ENCODE data around the gene STMP1.
A peak's percentile ranks its signal among the peaks of the same experiment; 100 is the strongest.

The STMP1 gene

GRCh38 chr7:135707570-135707966 is 45.3 kb downstream of the STMP1 start:
- no peak for DNase-seq (ENCODE audit: low read depth)
- H3K4me3 ChIP-seq (ENCODE audit: low read length): no peak overlapping the region
- TF ChIP-seq CTCF (conservative IDR thresholded peaks at IDR 0.05; ENCODE audit: low read length): no peak

- TF ChIP-seq CTCF (conservative IDR thresholded peaks at IDR 0.05; ENCODE audit: low read length): no peak
- DNase-seq (ENCODE audit: low read depth): no peak
- no peak overlapping the region for H3K4me3 ChIP-seq (ENCODE audit: low read length)
Observed at GRCh38 chr7:135708041-135708440, 45.7 kb downstream of the STMP1 start.

- no peak overlapping the region for H3K4me3 ChIP-seq (ENCODE audit: low read length)
- peak; percentile 78 for DNase-seq (ENCODE audit: low read depth)
- TF ChIP-seq CTCF (conservative IDR thresholded peaks at IDR 0.05; ENCODE audit: low read length): no peak
Observed at GRCh38 chr7:135709508-135709907, 47.2 kb downstream of the STMP1 start.

GRCh38 chr7:135710417-135711138 is 48.3 kb downstream of the STMP1 start:
- H3K4me3 ChIP-seq (ENCODE audit: low read length): no peak overlapping the region
- TF ChIP-seq CTCF (conservative IDR thresholded peaks at IDR 0.05; ENCODE audit: low read length): peak; percentile 43
- DNase-seq (ENCODE audit: low read depth): no peak

GRCh38 chr7:135711139-135711469 is 48.8 kb downstream of the STMP1 start:
- no peak overlapping the region for H3K4me3 ChIP-seq (ENCODE audit: low read length)
- no peak; the same call in 1 of the 2 replicates for TF ChIP-seq CTCF (conservative IDR thresholded peaks at IDR 0.05; ENCODE audit: low read length)
- DNase-seq (ENCODE audit: low read depth): no peak

GRCh38 chr7:135712182-135712782 is 50.0 kb downstream of the STMP1 start:
- DNase-seq (ENCODE audit: low read depth): peak; percentile 21
- TF ChIP-seq CTCF (conservative IDR thresholded peaks at IDR 0.05; ENCODE audit: low read length): peak; percentile 25
- no peak overlapping the region for H3K4me3 ChIP-seq (ENCODE audit: low read length)

GRCh38 chr7:135712796-135713195 is 50.5 kb downstream of the STMP1 start:
- TF ChIP-seq CTCF (conservative IDR thresholded peaks at IDR 0.05; ENCODE audit: low read length): no peak
- H3K4me3 ChIP-seq (ENCODE audit: low read length): no peak overlapping the region
- DNase-seq (ENCODE audit: low read depth): no peak

All from AG10803 (cell line).